ENCODE results near the gene PDE6B. TPM values are rescaled to one million over a fixed set of nuclear protein-coding genes. Genes with fewer than 3 reads are reported as not detected.

PDE6B gene
- total and polyA plus RNA-seq, 2 of the 13 experiments (the other 11 are each of a cell fraction or from before 2014, with no cell fraction given) = 0.38 to 0.40 TPM

DNA sequence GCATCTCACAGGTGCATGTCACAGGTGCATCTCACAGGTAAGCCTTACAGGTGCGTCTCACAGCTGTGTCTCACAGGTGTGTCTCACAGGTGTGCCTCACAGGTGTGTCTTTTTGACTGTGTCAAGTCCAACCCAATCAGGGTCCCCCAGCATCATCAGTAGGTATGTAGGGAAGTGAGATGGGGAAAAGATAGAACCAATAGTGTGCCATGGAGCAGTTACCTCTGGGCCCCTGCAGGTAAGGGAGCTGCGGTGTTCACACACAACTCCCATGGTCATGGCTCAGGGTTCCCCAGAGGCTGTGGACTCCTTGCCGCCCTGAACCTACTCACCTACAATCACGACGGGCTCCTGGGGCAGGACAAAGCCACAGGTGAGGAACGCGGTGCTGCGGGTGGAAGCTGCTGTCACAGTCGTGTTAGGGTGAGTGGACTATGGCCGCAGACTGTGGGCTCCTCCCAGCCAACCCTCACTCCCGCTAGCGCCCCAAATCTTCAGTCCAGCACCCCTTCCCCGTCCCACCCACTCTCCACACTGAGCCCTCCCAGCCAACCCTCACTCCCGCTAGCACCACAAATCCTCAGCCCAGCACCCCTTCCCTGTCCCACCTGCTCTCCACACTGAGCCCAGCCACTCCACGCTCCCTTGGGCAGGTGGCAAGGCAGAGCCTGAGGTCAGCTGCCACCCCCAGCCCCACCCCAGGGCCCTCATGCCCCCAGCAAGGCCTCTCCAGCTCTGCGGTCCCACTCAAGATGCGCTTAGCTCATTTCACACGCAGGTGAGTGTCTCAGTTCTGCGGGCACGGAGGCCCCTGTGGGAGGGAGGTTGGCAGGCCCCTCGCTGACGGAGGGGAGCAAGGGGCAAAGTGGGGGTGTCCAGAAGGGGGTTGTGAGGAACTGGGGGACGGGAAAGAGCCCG, 2.1 kb upstream of the PDE6B start (continued):
- TF ChIP-seq, protein P1, sequence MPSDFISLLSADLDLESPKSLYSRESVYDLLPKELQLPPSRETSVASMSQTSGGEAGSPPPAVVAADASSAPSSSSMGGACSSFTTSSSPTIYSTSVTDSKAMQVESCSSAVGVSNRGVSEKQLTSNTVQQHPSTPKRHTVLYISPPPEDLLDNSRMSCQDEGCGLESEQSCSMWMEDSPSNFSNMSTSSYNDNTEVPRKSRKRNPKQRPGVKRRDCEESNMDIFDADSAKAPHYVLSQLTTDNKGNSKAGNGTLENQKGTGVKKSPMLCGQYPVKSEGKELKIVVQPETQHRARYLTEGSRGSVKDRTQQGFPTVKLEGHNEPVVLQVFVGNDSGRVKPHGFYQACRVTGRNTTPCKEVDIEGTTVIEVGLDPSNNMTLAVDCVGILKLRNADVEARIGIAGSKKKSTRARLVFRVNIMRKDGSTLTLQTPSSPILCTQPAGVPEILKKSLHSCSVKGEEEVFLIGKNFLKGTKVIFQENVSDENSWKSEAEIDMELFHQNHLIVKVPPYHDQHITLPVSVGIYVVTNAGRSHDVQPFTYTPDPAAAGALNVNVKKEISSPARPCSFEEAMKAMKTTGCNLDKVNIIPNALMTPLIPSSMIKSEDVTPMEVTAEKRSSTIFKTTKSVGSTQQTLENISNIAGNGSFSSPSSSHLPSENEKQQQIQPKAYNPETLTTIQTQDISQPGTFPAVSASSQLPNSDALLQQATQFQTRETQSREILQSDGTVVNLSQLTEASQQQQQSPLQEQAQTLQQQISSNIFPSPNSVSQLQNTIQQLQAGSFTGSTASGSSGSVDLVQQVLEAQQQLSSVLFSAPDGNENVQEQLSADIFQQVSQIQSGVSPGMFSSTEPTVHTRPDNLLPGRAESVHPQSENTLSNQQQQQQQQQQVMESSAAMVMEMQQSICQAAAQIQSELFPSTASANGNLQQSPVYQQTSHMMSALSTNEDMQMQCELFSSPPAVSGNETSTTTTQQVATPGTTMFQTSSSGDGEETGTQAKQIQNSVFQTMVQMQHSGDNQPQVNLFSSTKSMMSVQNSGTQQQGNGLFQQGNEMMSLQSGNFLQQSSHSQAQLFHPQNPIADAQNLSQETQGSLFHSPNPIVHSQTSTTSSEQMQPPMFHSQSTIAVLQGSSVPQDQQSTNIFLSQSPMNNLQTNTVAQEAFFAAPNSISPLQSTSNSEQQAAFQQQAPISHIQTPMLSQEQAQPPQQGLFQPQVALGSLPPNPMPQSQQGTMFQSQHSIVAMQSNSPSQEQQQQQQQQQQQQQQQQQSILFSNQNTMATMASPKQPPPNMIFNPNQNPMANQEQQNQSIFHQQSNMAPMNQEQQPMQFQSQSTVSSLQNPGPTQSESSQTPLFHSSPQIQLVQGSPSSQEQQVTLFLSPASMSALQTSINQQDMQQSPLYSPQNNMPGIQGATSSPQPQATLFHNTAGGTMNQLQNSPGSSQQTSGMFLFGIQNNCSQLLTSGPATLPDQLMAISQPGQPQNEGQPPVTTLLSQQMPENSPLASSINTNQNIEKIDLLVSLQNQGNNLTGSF (CRISPR knock-in tag; IDR thresholded peaks at IDR 0.05) = no peak
- TF ChIP-seq ZNF850 (CRISPR knock-in tag; conservative IDR thresholded peaks at IDR 0.05) = no peak
- TF ChIP-seq DMAP1 (CRISPR knock-in tag; IDR thresholded peaks at IDR 0.05) = no peak
- TF ChIP-seq, protein P2, sequence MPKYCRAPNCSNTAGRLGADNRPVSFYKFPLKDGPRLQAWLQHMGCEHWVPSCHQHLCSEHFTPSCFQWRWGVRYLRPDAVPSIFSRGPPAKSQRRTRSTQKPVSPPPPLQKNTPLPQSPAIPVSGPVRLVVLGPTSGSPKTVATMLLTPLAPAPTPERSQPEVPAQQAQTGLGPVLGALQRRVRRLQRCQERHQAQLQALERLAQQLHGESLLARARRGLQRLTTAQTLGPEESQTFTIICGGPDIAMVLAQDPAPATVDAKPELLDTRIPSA (CRISPR knock-in tag; IDR thresholded peaks at IDR 0.05; ENCODE audit: borderline replicate concordance) = no peak
- TF ChIP-seq EZH2 (conservative IDR thresholded peaks at IDR 0.05; ENCODE audit: low read depth, low read length) = no peak
- TF ChIP-seq, protein P3, sequence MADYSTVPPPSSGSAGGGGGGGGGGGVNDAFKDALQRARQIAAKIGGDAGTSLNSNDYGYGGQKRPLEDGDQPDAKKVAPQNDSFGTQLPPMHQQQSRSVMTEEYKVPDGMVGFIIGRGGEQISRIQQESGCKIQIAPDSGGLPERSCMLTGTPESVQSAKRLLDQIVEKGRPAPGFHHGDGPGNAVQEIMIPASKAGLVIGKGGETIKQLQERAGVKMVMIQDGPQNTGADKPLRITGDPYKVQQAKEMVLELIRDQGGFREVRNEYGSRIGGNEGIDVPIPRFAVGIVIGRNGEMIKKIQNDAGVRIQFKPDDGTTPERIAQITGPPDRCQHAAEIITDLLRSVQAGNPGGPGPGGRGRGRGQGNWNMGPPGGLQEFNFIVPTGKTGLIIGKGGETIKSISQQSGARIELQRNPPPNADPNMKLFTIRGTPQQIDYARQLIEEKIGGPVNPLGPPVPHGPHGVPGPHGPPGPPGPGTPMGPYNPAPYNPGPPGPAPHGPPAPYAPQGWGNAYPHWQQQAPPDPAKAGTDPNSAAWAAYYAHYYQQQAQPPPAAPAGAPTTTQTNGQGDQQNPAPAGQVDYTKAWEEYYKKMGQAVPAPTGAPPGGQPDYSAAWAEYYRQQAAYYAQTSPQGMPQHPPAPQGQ (CRISPR knock-in tag; IDR thresholded peaks at IDR 0.05; ENCODE audit: borderline replicate concordance) = no peak
